Measurements from ENCODE around the gene PPAT.
"Not testable (repeated sequence)": the region's sequence is repeated elsewhere in the genome, so short reads cannot be mapped to it uniquely, and the experiment has no call there.

Gene PPAT

DNA sequence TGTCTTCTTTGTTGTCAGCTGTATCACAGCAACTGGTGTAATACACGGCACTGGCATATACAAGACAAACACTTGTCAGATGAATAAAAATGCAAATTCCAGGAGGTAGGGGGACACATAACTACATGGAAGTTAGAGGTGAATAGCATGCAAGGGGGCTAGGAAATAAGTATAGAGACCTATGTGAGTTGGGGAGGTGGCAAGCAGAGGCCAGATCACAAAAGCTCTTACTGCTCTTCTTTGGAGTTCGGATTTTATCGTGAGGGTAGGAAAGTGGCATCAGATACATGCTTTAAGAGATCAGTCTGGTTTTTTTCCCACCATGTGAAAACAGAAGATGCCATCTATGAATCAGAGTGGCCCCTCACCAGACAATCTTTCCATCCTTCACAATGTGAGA, 29.2 kb upstream of the PPAT start:
- no peaks in the 10 kb centered on the region for H3K27me3 ChIP-seq (ENCODE audit: control insufficient read depth, insufficient read depth, low read length)
- H3K4me3 ChIP-seq (ENCODE audit: low read depth, low read length) = no peak overlapping the region
- H3K9me3 ChIP-seq (ENCODE audit: control insufficient read depth, insufficient read depth, low read length) = no peaks in the 10 kb centered on the region
- no peak overlapping the region for H3K9ac ChIP-seq (ENCODE audit: low read depth, low read length)
- no peak overlapping the region for H3K27ac ChIP-seq (ENCODE audit: low read depth, low read length)
- H3K4me1 ChIP-seq (ENCODE audit: control insufficient read depth, insufficient read depth, low read length) = peaks cover 20% of the 10 kb centered on the region
- H3K36me3 ChIP-seq (ENCODE audit: control insufficient read depth, insufficient read depth, low read length) = peaks cover 37% of the 10 kb centered on the region

DNA sequence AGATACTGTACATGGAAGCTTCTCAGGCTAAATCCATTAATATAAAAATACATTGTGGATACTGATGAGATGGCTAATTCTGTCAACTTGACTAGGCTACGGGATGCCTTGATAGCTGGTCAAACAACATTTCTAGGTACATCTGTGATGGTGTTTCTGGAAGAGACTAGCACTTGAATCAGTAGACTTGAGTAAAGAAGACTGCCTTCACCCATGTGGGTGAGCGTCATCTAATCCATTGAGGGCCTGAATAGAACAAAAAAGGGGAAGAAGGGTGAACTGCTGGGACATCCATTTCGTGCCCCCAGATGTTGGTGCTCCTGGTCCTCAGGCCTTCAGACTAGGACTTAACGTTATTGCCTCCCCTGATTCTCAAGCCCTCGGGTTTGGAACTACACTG, 28.3 kb upstream of the PPAT start:
- peak overlapping the region; percentile 8 for H3K27ac ChIP-seq (ENCODE audit: low read depth, low read length)
- H3K27me3 ChIP-seq (ENCODE audit: control insufficient read depth, insufficient read depth, low read length) = no peaks in the 10 kb centered on the region
- H3K4me3 ChIP-seq (ENCODE audit: low read depth, low read length) = no peak overlapping the region
- peaks cover 12% of the 10 kb centered on the region for H3K4me1 ChIP-seq (ENCODE audit: control insufficient read depth, insufficient read depth, low read length)
- no peaks in the 10 kb centered on the region for H3K9me3 ChIP-seq (ENCODE audit: control insufficient read depth, insufficient read depth, low read length)
- no peak overlapping the region for H3K9ac ChIP-seq (ENCODE audit: low read depth, low read length)
- H3K36me3 ChIP-seq (ENCODE audit: control insufficient read depth, insufficient read depth, low read length) = peaks cover 45% of the 10 kb centered on the region

DNA sequence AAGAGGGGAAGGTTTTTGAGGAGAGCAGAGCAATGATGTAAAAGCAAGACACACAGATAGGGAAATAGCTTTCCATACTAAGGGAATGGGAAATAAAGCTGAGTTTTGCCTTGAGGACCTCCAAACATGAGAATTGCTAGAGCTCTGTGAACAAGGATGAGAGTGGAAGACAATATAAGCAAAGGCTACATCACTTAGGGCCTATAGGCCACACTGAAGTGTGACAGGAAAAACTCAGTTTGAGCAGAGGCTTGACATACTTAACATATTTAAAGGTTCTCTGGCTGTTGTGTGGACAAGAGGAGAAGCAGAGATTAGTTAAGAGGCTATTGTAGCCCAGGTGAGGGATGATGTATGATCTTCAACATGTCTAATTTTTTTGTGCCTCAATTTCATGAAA, 26.7 kb upstream of the PPAT start:
- Histone ChIP-seq H3K4me3 (ENCODE audit: low read depth, low read length) (no peak overlapping the region), H3K9ac (ENCODE audit: low read depth, low read length) (no peak overlapping the region), H3K27ac (ENCODE audit: low read depth, low read length) (no peak overlapping the region), H3K9me3 (ENCODE audit: control insufficient read depth, insufficient read depth, low read length) (no peaks in the 10 kb centered on the region), H3K27me3 (ENCODE audit: control insufficient read depth, insufficient read depth, low read length) (no peaks in the 10 kb centered on the region), H3K4me1 (ENCODE audit: control insufficient read depth, insufficient read depth, low read length) (peaks cover 8% of the 10 kb centered on the region; the same call in 1 of the 2 replicates), H3K36me3 (ENCODE audit: control insufficient read depth, insufficient read depth, low read length) (peaks cover 60% of the 10 kb centered on the region)

DNA sequence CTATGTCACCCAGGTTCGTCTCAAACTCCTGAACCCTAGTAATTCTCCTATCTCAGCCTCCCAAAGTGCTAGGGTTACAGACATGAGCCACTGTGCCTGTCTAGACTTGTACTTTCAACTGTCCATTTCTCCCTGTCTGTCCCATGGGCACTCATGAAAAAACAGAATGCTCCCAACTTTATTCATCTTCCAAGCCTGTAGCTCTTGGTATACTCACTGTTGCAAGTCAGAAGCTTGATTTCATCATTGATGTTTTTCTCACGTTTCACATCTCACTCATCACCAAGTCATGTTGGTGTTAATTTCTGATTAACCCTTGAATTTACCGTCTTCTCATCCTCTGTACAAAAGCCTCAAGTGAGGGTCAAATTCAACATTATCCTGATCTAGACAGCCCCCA, 24.7 kb upstream of the PPAT start:
- H3K36me3 ChIP-seq (ENCODE audit: control insufficient read depth, insufficient read depth, low read length) = peaks cover 81% of the 10 kb centered on the region
- H3K9me3 ChIP-seq (ENCODE audit: control insufficient read depth, insufficient read depth, low read length) = no peaks in the 10 kb centered on the region
- H3K9ac ChIP-seq (ENCODE audit: low read depth, low read length) = no peak overlapping the region
- no peaks in the 10 kb centered on the region for H3K27me3 ChIP-seq (ENCODE audit: control insufficient read depth, insufficient read depth, low read length)
- no peak overlapping the region for H3K27ac ChIP-seq (ENCODE audit: low read depth, low read length)
- H3K4me3 ChIP-seq (ENCODE audit: low read depth, low read length) = no peak overlapping the region
- H3K4me1 ChIP-seq (ENCODE audit: control insufficient read depth, insufficient read depth, low read length) = no peaks in the 10 kb centered on the region

DNA sequence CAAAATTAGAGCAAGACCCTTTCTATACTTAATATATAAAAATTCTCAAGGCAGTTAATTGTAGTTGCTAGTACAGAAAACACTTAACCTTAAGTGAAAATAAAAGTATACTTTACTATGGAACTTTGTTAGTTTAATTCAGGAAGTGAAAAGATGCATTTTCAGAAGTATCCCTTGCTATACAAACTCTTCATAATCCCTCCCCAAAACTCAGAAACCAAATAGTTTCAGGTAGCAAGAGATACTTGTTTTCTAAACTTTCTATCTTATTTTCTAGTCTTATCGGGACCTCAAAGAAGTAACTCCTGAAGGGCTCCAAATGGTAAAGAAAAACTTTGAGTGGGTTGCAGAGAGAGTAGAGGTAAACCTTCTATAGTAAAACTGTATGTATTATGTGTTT, 14.9 kb upstream of the PPAT start:
- H3K36me3 ChIP-seq (ENCODE audit: control insufficient read depth, insufficient read depth, low read length) = peaks cover 98% of the 10 kb centered on the region
- no peak overlapping the region for H3K27ac ChIP-seq (ENCODE audit: low read depth, low read length)
- H3K4me1 ChIP-seq (ENCODE audit: control insufficient read depth, insufficient read depth, low read length) = no peaks in the 10 kb centered on the region

DNA sequence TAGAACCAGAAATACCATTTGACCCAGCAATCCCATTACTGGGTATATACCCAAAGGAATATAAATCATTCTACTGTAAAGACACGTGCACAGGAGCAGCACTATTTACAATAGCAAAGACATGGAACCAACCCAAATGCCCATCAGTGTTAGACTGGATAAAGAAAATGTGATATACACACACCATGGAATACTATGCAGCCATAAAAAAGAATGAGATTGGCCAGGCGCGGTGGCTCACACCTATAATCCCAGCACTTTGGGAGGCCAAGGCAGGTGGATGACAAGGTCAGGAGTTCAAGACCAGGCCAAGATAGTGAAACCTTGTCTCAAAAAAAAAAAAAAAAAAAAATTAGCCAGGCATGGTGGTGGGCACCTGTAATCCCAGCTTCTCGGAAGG, 14.1 kb upstream of the PPAT start:
- H3K4me3 ChIP-seq (ENCODE audit: low read depth, low read length); H3K9ac ChIP-seq (ENCODE audit: low read depth, low read length); H3K27me3 ChIP-seq (ENCODE audit: control insufficient read depth, insufficient read depth, low read length); H3K9me3 ChIP-seq (ENCODE audit: control insufficient read depth, insufficient read depth, low read length); H3K4me1 ChIP-seq (ENCODE audit: control insufficient read depth, insufficient read depth, low read length); H3K27ac ChIP-seq (ENCODE audit: low read depth, low read length): not testable (repeated sequence)
- peaks cover 98% of the 10 kb centered on the region for H3K36me3 ChIP-seq (ENCODE audit: control insufficient read depth, insufficient read depth, low read length)

More for the DNA sequence above, 14.9 kb upstream of the PPAT start:
- Histone ChIP-seq H3K4me3 (ENCODE audit: low read depth, low read length) (no peak overlapping the region), H3K27me3 (ENCODE audit: control insufficient read depth, insufficient read depth, low read length) (no peaks in the 10 kb centered on the region), H3K9me3 (ENCODE audit: control insufficient read depth, insufficient read depth, low read length) (no peaks in the 10 kb centered on the region), H3K9ac (ENCODE audit: low read depth, low read length) (no peak overlapping the region)

DNA sequence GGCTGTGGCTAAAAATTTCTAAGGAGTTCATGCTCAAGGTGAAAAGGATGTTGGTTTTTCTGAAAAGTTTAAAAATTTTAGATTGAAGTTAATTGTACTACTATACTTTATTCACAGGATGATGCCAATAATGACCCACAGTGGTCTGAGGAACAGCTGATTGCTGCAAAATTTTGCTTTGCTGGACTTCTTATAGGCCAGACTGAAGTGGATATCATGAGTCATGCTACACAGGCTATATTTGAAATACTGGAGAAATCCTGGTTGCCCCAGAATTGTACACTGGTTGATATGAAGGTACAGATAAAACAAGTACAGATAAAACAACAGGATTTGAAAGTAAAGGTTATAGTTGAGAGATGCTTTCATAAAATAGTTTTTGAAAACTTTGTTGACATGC, 12.9 kb upstream of the PPAT start:
- Histone ChIP-seq H3K27ac (ENCODE audit: low read depth, low read length) (no peak overlapping the region), H3K9me3 (ENCODE audit: control insufficient read depth, insufficient read depth, low read length) (no peaks in the 10 kb centered on the region), H3K36me3 (ENCODE audit: control insufficient read depth, insufficient read depth, low read length) (peaks cover 98% of the 10 kb centered on the region), H3K4me3 (ENCODE audit: low read depth, low read length) (no peak overlapping the region), H3K9ac (ENCODE audit: low read depth, low read length) (no peak overlapping the region), H3K27me3 (ENCODE audit: control insufficient read depth, insufficient read depth, low read length) (no peaks in the 10 kb centered on the region), H3K4me1 (ENCODE audit: control insufficient read depth, insufficient read depth, low read length) (no peaks in the 10 kb centered on the region)

DNA sequence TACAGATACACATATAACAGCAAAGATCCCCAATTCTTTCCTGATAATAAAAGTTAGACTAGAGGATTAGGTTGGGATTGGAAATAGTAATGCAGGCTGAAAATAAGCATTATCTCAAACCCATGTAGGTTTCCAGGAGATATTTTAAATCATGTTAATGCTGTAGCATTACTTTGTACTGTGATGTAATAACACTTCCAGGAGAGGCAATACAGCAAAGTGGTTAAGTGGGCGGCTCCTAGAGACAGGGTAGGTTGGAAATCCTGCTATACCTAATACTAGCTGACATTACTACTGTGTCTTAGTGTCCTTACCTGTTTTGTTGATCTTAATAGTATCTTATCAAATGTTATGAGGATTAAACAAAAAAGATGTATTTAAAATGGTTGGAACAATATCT, 10.3 kb upstream of the PPAT start:
- Histone ChIP-seq H3K4me1 (ENCODE audit: control insufficient read depth, insufficient read depth, low read length) (peaks cover 5% of the 10 kb centered on the region), H3K36me3 (ENCODE audit: control insufficient read depth, insufficient read depth, low read length) (peaks cover 100% of the 10 kb centered on the region), H3K9me3 (ENCODE audit: control insufficient read depth, insufficient read depth, low read length) (no peaks in the 10 kb centered on the region), H3K4me3 (ENCODE audit: low read depth, low read length) (no peak overlapping the region), H3K27ac (ENCODE audit: low read depth, low read length) (no peak overlapping the region), H3K27me3 (ENCODE audit: control insufficient read depth, insufficient read depth, low read length) (no peaks in the 10 kb centered on the region), H3K9ac (ENCODE audit: low read depth, low read length) (no peak overlapping the region)

DNA sequence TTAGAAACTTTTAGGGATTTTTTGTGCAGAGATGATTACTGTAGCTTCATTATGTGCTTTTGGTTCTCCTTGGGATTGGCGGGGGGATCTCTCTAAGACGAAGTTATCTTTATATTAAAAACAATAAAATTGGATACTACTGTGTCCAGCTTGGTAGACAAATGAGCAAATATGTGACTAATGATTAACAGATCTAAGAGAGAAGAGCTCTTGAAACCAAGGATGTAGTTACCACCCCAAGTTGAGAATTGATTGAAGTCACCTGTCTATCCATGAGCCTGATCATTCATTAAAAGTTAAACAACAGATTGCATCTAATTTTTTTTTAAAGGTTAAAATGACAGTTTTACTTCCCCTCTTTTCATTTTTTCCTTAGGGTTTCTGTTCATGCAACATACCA, 9.3 kb upstream of the PPAT start:
- no peak overlapping the region for H3K9ac ChIP-seq (ENCODE audit: low read depth, low read length)

DNA sequence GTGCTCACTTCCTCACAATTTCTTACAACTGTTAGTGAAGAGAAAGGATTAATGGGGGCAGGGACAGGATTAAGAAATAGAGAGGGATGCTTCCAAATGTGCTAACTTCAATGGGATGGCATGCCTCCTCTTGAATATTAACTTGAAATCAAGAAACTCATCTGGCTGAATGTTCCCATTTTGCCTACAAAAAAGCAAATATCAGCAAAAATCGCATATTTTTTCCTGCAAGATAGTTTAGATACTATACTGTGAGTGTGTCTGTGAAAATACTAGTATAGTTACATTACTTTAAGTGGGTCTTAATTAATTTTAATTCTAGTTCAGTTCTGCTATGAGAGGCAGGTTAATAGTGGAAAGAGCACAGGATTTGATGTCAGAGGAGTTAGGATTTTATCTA, 5.6 kb upstream of the PPAT start:
- H3K27ac ChIP-seq (ENCODE audit: low read depth, low read length) = no peak overlapping the region
- H3K4me1 ChIP-seq (ENCODE audit: control insufficient read depth, insufficient read depth, low read length) = peaks cover 17% of the 10 kb centered on the region
- no peak overlapping the region for H3K4me3 ChIP-seq (ENCODE audit: low read depth, low read length)
- H3K9me3 ChIP-seq (ENCODE audit: control insufficient read depth, insufficient read depth, low read length) = no peaks in the 10 kb centered on the region
- no peak overlapping the region for H3K9ac ChIP-seq (ENCODE audit: low read depth, low read length)
- H3K27me3 ChIP-seq (ENCODE audit: control insufficient read depth, insufficient read depth, low read length) = no peaks in the 10 kb centered on the region
- H3K36me3 ChIP-seq (ENCODE audit: control insufficient read depth, insufficient read depth, low read length) = peaks cover 65% of the 10 kb centered on the region

More for the DNA sequence above, 9.3 kb upstream of the PPAT start:
- H3K36me3 ChIP-seq (ENCODE audit: control insufficient read depth, insufficient read depth, low read length) = peaks cover 100% of the 10 kb centered on the region
- no peaks in the 10 kb centered on the region for H3K27me3 ChIP-seq (ENCODE audit: control insufficient read depth, insufficient read depth, low read length)
- no peak overlapping the region for H3K4me3 ChIP-seq (ENCODE audit: low read depth, low read length)
- peaks cover 14% of the 10 kb centered on the region for H3K4me1 ChIP-seq (ENCODE audit: control insufficient read depth, insufficient read depth, low read length)
- H3K9me3 ChIP-seq (ENCODE audit: control insufficient read depth, insufficient read depth, low read length) = no peaks in the 10 kb centered on the region
- H3K27ac ChIP-seq (ENCODE audit: low read depth, low read length) = no peak overlapping the region

DNA sequence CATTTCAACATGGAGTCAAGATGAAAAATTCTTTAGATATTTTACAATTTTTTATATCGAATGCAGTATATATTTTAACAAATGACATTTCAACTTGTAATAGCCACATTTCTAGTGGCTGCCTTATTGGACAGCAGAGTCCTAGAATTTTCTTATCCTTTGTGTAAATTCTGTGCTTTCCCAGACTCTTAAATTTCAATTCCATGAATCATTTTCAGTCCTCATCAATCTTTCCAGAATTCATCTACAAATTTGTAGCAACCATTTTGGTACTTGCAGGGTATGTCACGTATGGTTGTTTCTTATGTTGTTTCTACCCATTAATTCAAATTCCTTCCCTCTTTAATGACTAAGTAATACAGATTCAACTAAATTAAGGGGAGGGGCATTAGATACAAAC, 3.4 kb upstream of the PPAT start:
- Histone ChIP-seq H3K4me1 (ENCODE audit: control insufficient read depth, insufficient read depth, low read length) (peaks cover 17% of the 10 kb centered on the region), H3K36me3 (ENCODE audit: control insufficient read depth, insufficient read depth, low read length) (peaks cover 43% of the 10 kb centered on the region), H3K27ac (ENCODE audit: low read depth, low read length) (no peak overlapping the region), H3K9ac (ENCODE audit: low read depth, low read length) (no peak overlapping the region), H3K9me3 (ENCODE audit: control insufficient read depth, insufficient read depth, low read length) (no peaks in the 10 kb centered on the region), H3K27me3 (ENCODE audit: control insufficient read depth, insufficient read depth, low read length) (no peaks in the 10 kb centered on the region), H3K4me3 (ENCODE audit: low read depth, low read length) (peak overlapping the region; percentile 29; the same call in 1 of the 2 replicates)

DNA sequence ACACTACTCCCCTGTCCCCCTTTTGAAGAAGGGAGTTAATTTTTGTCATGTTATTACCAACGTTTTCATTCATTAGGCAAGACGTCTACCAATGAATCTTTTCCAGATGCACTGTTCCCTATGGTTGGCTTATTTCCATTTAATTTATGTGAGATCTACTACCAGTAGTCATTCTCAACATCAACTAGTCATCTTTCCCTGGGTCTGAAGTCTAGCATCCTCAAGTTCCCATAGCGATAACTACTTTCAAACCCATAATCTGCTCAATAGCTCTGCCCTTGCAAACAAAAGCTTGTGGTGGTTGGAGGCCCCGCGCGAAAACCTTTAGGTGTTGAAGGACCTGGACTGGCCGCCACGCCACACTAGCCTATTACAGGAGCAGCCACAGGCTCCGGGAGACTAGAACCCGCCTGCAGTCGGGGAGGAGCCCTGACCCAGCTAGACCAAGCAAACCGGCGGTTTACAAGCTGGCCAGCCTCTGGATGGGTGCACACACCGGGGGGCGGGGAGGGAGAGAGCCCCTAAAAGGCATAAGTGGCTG, 746 bp downstream of the PPAT start:
- Histone ChIP-seq H3K27ac (ENCODE audit: low read depth, low read length) (peak overlapping the region; percentile 96), H3K9me3 (ENCODE audit: control insufficient read depth, insufficient read depth, low read length) (no peaks in the 10 kb centered on the region), H3K4me3 (ENCODE audit: low read depth, low read length) (peak overlapping the region; percentile 89), H3K4me1 (ENCODE audit: control insufficient read depth, insufficient read depth, low read length) (peaks cover 3% of the 10 kb centered on the region; the same call in 1 of the 2 replicates), H3K9ac (ENCODE audit: low read depth, low read length) (peak overlapping the region; percentile 86), H3K36me3 (ENCODE audit: control insufficient read depth, insufficient read depth, low read length) (peaks cover 12% of the 10 kb centered on the region), H3K27me3 (ENCODE audit: control insufficient read depth, insufficient read depth, low read length) (no peaks in the 10 kb centered on the region)

Measured in HUES48 (cell line).